ENCODE results near the gene ZNF223.

Gene ZNF223

DNA sequence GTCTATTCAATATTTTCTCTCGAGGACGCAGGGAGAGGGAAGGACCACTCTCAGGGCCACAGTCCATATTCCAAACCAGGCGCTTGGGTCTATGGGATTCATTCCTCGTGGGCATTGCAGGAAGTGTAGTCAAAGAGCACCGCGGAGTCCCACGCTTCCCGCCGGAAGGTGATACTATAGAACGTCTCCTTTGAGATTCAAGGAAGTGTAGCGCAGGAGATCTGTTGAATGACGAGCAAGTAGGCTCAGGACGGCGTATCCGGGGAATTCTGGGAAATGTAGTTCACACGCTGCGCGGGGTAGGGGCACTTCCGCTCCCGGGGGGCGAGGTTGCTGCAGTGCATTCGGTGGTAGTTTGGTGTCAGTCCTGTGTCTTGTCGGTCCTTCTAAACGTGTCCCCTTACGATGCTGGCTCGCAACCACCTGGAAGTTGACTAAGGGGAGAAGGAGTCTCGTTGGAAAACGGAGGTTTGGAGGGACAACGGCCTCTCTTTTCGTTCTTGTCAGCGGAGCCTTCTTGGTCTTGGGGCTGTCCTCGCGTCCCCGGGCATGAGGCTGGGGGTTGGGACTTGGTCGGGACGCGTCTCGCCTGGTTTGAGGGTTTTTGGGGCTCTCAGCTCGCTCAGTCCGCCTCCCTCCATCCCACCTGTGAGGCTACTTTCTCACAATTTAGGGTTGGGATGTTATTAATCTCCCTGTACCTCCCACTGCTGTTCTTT, 20.1 kb downstream of the ZNF223 start, which contains the start of gene ZNF284:
Gene ZNF284, plus strand, starts transcription at position 336 of the 719 bp plus-strand sequence. CDS start 4,231 bp downstream, outside the sequence.
- peak within 1 kb of the TSS; percentile 82 for H3K9ac ChIP-seq (ENCODE audit: low read length)
- DNase-seq (ENCODE audit: low read depth), result peak; percentile 96
- peaks cover 15% of the 10 kb centered on the region for H3K36me3 ChIP-seq (ENCODE audit: control insufficient read depth, insufficient read depth, low read length, severe bottlenecking)
- peaks cover 11% of the 10 kb centered on the region for H3K4me1 ChIP-seq (ENCODE audit: control insufficient read depth, insufficient read depth, low read length)
- H3K27me3 ChIP-seq (replicated peaks; ENCODE audit: control insufficient read depth, insufficient read depth, low read length), result no peaks in the 10 kb centered on the region
- peak within 1 kb of the TSS; percentile 90 for H3K4me3 ChIP-seq (ENCODE audit: low read length)
- H3K9me3 ChIP-seq (ENCODE audit: control insufficient read depth, low read length), result peaks cover 20% of the 10 kb centered on the region

DNA sequence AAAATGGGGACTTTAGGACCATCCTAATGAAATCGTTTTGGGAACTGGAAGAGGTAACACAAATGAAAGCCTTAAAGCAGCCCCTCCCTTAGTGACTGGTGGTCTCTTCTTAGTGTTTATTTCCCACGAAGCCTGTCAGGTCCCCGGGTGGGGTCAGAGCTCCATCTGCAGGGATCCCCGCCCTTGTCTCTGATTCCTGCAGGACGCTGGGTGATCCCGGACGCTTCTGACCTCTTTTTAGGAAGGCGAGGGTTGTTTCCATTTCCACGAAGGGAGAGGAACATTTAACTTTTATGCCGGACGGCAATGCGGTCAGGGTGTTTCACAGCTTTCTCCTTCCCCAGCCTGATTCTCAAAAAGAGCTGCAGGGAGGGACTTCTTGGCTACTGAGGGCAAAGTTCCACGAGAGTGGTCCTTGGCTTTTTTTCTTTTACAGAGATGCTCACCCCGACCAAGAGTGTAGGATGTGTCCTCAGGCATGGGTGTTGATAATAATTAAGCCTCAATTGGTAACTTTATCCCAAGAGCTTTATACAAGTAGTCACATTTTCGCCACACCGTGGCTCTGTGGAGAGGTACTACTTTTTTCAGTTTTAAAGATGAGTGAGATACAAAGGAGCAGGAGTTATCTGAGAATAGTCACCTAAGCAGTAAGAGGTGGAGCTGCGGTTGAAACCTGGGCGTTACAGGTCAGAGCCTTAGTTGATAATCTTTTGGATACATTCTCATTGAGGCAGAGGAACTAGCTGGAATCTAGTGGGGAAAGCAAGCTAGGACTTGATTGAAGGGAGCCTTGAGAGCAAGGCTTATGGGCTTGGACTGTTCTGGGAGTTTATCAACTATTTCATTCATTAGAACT, 20.9 kb downstream of the ZNF223 start:
- Histone ChIP-seq H3K36me3 (ENCODE audit: control insufficient read depth, insufficient read depth, low read length, severe bottlenecking) (peaks cover 9% of the 10 kb centered on the region), H3K9me3 (ENCODE audit: control insufficient read depth, low read length) (peaks cover 12% of the 10 kb centered on the region), H3K4me1 (ENCODE audit: control insufficient read depth, insufficient read depth, low read length) (peaks cover 11% of the 10 kb centered on the region), H3K27me3 (replicated peaks; ENCODE audit: control insufficient read depth, insufficient read depth, low read length) (no peaks in the 10 kb centered on the region), H3K4me3 (ENCODE audit: low read length) (peak overlapping the region; percentile 90), H3K9ac (ENCODE audit: low read length) (peak overlapping the region; percentile 82)
- DNase-seq (ENCODE audit: low read depth), result peak; percentile 38

DNA sequence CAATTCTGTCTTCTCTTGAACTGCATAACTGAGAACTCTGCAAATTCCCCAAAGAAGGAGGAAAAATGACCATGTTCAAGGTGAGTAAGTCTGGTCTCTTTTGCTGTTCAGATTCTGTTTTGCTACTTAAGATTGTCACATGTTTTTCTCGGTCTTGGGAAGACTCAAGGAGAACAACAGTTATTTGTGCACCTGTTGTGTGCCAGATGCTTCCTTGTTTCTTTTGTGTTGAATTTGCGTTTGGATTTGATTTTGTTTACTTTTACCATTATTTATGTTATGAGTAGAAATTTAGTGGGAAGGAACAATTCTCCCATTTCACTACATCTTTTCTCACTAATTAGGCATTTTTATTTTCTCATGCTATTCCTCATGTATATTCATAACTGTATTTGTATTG, 24.5 kb downstream of the ZNF223 start:
- Histone ChIP-seq H3K36me3 (ENCODE audit: control insufficient read depth, insufficient read depth, low read length, severe bottlenecking) (peaks cover 21% of the 10 kb centered on the region), H3K4me3 (ENCODE audit: low read length) (no peak overlapping the region), H3K4me1 (ENCODE audit: control insufficient read depth, insufficient read depth, low read length) (peaks cover 9% of the 10 kb centered on the region), H3K9ac (ENCODE audit: low read length) (no peak overlapping the region), H3K9me3 (ENCODE audit: control insufficient read depth, low read length) (no peaks in the 10 kb centered on the region), H3K27me3 (replicated peaks; ENCODE audit: control insufficient read depth, insufficient read depth, low read length) (no peaks in the 10 kb centered on the region)
- no peak for DNase-seq (ENCODE audit: low read depth)

DNA sequence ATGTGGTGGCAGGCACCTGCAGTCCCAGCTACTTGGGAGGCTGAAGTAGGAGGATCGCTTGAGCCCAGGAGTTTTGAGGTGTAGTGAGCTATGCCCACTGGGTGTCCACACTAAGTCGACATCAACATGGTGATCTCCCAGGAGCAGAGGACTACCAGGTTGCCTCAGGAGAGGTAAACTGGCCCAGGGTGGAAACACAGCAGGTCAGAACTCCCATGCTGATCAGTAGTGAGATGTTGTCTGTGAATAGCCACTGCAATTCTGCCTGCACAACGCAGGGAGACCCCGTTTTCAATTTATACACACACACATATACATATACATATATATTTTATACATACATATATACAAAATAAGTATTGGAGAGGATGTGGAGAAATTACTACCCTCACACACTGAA, 40.3 kb downstream of the ZNF223 start:
- no peak for DNase-seq (ENCODE audit: low read depth)
- Histone ChIP-seq H3K9me3 (ENCODE audit: control insufficient read depth, low read length) (no peaks in the 10 kb centered on the region), H3K27me3 (replicated peaks; ENCODE audit: control insufficient read depth, insufficient read depth, low read length) (no peaks in the 10 kb centered on the region), H3K4me3 (ENCODE audit: low read length) (no peak overlapping the region), H3K4me1 (ENCODE audit: control insufficient read depth, insufficient read depth, low read length) (peaks cover 8% of the 10 kb centered on the region), H3K36me3 (ENCODE audit: control insufficient read depth, insufficient read depth, low read length, severe bottlenecking) (peaks cover 13% of the 10 kb centered on the region), H3K9ac (ENCODE audit: low read length) (no peak overlapping the region)

DNA sequence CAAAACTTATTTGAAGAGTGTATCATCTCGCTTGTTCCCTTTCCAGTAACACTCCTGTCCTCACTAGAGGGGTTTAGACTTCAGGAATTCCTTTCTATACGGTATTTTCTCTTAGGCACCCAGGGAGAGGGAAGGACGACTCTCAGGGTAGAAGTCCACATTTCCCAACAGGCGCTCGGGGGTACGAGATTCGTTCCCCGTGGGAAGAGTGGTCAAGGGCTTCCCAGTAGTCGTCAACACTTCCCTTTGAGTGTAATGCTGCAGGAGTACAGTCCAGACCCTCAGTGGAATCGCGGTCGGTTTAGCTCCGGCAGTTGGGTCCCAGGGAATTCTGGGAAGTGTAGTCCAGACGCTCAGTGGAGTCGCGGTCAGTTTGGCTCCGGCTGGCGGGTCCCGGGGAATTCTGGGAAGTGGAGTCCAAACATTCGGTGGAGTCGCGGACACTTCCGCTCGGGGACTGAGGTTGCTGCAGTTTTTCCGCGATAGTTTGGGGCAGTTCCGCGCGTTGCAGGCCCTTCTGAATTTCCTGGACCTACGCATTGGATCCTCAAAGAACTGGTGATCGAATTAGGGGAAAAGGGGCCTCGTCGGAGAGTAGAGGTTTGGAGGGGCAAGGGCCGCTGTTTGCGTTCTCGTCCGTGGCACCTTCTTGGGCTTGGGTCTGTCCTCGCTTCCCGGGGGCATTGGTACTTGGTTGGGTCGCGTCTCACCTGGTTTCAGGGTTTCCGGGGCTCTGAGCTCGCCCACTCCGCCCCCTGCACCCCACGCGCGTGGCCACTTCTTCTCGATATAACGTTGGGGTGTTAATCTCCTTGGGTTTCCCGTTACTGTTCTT, 42.3 kb downstream of the ZNF223 start, which contains the start of gene ZNF224:
Gene ZNF224, plus strand, starts transcription at position 431 of the 835 bp plus-strand sequence. CDS start 3,513 bp downstream, outside the sequence.
- no peaks in the 10 kb centered on the region for H3K27me3 ChIP-seq (replicated peaks; ENCODE audit: control insufficient read depth, insufficient read depth, low read length)
- H3K36me3 ChIP-seq (ENCODE audit: control insufficient read depth, insufficient read depth, low read length, severe bottlenecking), result peaks cover 27% of the 10 kb centered on the region
- peak within 1 kb of the TSS; percentile 82 for H3K4me3 ChIP-seq (ENCODE audit: low read length)
- no peaks in the 10 kb centered on the region for H3K9me3 ChIP-seq (ENCODE audit: control insufficient read depth, low read length)
- peak; percentile 98 for DNase-seq (ENCODE audit: low read depth)
- peak within 1 kb of the TSS; percentile 99 for H3K9ac ChIP-seq (ENCODE audit: low read length)
- H3K4me1 ChIP-seq (ENCODE audit: control insufficient read depth, insufficient read depth, low read length), result peaks cover 8% of the 10 kb centered on the region

DNA sequence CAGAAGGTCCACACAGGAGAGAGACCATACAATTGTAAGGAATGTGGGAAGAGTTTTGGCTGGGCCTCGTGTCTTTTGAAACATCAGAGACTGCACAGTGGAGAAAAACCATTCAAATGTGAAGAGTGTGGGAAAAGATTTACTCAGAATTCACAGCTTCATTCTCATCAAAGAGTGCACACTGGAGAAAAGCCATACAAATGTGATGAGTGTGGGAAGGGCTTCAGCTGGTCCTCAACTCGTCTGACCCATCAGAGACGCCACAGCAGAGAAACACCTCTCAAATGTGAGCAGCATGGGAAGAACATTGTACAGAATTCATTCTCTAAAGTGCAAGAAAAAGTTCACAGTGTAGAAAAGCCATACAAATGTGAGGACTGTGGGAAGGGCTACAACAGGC, 55.9 kb downstream of the ZNF223 start:
- DNase-seq (ENCODE audit: low read depth), result no peak
- Histone ChIP-seq H3K27me3 (replicated peaks; ENCODE audit: control insufficient read depth, insufficient read depth, low read length) (no peaks in the 10 kb centered on the region), H3K9ac (ENCODE audit: low read length) (no peak overlapping the region), H3K4me3 (ENCODE audit: low read length) (peak overlapping the region; percentile 44), H3K36me3 (ENCODE audit: control insufficient read depth, insufficient read depth, low read length, severe bottlenecking) (peaks cover 55% of the 10 kb centered on the region), H3K4me1 (ENCODE audit: control insufficient read depth, insufficient read depth, low read length) (peaks cover 4% of the 10 kb centered on the region), H3K9me3 (ENCODE audit: control insufficient read depth, low read length) (peaks cover 41% of the 10 kb centered on the region)

DNA sequence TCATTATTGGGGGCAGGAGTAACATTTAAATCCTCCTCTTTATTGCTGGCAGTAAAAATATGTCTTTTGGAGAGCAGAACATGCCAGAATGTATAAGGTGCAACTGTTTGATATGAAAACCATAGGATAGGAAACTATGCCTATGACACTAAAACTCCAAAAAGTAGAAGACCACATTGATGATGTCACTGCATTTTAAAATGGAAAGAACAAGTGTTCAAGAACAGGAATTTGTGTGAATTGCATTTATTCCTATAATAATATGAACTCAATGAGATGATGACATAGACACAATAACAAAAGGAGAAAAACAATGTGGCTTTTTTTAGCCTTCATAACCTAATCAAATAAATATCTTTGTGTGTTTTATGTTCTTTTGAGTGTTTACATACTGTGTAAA, 57.6 kb downstream of the ZNF223 start:
- Histone ChIP-seq H3K4me3 (ENCODE audit: low read length) (no peak overlapping the region), H3K9me3 (ENCODE audit: control insufficient read depth, low read length) (peaks cover 36% of the 10 kb centered on the region), H3K27me3 (replicated peaks; ENCODE audit: control insufficient read depth, insufficient read depth, low read length) (no peaks in the 10 kb centered on the region), H3K36me3 (ENCODE audit: control insufficient read depth, insufficient read depth, low read length, severe bottlenecking) (peaks cover 38% of the 10 kb centered on the region), H3K4me1 (ENCODE audit: control insufficient read depth, insufficient read depth, low read length) (peaks cover 9% of the 10 kb centered on the region), H3K9ac (ENCODE audit: low read length) (no peak overlapping the region)
- no peak for DNase-seq (ENCODE audit: low read depth)

DNA sequence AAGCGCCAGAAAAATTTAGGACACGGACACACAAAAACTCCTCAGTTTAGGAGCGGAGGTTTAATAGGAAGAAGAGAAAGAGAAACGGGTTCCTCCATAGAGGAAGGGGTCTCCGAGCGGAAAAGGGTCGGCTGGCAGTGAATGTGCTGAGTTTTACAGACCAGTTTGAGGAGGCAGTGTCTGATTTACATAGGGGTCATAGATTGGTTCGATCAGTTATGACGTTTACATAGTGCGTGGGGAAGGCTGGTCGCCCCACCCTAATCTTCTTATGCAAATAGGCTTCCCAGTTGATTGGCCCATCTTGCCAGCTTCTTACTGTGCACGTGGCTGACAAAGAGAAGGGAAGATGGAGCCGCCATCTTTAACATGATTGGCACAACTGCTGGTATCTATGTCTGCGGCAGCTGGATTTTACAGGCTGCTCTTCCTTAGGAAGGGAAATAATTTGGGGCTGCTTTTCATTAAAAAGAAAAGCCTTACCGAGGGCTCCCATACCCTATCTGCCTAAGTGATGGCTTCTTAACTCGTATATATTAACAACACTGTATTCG, 60.2 kb downstream of the ZNF223 start:
- Histone ChIP-seq H3K4me3 (ENCODE audit: low read length) (peak overlapping the region; percentile 95), H3K9ac (ENCODE audit: low read length) (peak overlapping the region; percentile 90), H3K27me3 (replicated peaks; ENCODE audit: control insufficient read depth, insufficient read depth, low read length) (no peaks in the 10 kb centered on the region), H3K9me3 (ENCODE audit: control insufficient read depth, low read length) (peaks cover 17% of the 10 kb centered on the region), H3K4me1 (ENCODE audit: control insufficient read depth, insufficient read depth, low read length) (peaks cover 14% of the 10 kb centered on the region), H3K36me3 (ENCODE audit: control insufficient read depth, insufficient read depth, low read length, severe bottlenecking) (peaks cover 26% of the 10 kb centered on the region)
- peak; percentile 91 for DNase-seq (ENCODE audit: low read depth)

DNA sequence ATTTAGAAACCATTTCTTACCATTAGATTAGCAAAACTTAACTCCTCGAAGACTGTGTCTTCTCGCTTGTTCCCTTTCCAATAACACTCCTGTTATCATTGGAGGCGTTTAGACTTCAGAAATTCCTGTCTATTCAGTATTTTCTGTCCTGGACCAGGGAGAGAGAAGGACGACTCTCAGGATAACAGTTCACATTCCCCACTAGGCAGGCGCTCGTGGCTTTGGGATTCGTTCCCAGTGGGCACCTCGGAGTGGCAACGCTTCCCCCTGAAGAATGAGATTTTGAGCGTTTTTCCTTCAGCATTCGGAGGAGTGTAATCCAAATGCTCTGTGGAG, 60.9 kb downstream of the ZNF223 start:
- Histone ChIP-seq H3K4me3 (ENCODE audit: low read length) (peak overlapping the region; percentile 95), H3K27me3 (replicated peaks; ENCODE audit: control insufficient read depth, insufficient read depth, low read length) (no peaks in the 10 kb centered on the region), H3K4me1 (ENCODE audit: control insufficient read depth, insufficient read depth, low read length) (peaks cover 14% of the 10 kb centered on the region), H3K9me3 (ENCODE audit: control insufficient read depth, low read length) (peaks cover 9% of the 10 kb centered on the region), H3K36me3 (ENCODE audit: control insufficient read depth, insufficient read depth, low read length, severe bottlenecking) (peaks cover 24% of the 10 kb centered on the region), H3K9ac (ENCODE audit: low read length) (peak overlapping the region; percentile 90)
- DNase-seq (ENCODE audit: low read depth), result no peak

DNA sequence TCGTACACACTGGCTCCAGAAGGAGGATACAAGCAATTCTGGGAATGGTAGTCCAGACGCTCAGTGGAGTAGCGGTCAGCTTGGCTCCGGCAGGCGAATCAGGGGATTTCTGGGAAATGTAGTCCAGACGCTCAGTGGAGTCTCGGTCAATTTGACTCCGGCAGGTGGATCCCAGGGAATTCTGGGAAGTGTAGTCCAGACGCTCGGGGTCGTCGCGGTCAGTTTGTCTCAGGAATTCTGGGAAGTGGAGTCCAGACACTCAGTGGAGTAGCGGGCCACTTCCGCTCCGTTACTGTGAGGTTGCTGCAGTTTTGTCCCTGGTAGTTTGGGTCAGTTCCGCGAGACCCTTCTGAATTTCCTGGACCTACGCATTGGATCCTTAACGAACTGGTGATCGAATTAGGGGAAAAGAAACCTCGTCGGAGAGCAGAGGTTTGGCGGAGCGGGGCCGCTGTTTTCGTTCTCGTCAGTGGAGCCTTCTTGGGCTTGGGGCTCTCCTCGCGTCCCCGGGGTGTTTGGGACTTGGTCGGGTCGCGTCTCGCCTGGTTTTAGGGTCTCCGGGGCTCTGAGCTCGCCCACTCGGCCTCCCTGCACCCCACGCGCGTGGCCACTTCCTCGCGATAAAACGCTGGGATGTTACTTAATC, 61.4 kb downstream of the ZNF223 start, which contains the start of gene ZNF225:
Gene ZNF225, plus strand, starts transcription at position 262 of the 646 bp plus-strand sequence. CDS start 2,429 bp downstream, outside the sequence.
- Histone ChIP-seq H3K4me1 (ENCODE audit: control insufficient read depth, insufficient read depth, low read length) (peaks cover 14% of the 10 kb centered on the region), H3K36me3 (ENCODE audit: control insufficient read depth, insufficient read depth, low read length, severe bottlenecking) (peaks cover 23% of the 10 kb centered on the region), H3K9ac (ENCODE audit: low read length) (peak within 1 kb of the TSS; percentile 90), H3K27me3 (replicated peaks; ENCODE audit: control insufficient read depth, insufficient read depth, low read length) (no peaks in the 10 kb centered on the region), H3K9me3 (ENCODE audit: control insufficient read depth, low read length) (peaks cover 4% of the 10 kb centered on the region), H3K4me3 (ENCODE audit: low read length) (peak within 1 kb of the TSS; percentile 95)
- peak; percentile 99 for DNase-seq (ENCODE audit: low read depth)

Measured in adipocyte (in vitro differentiated cells).